HG02840 (cell line): ENCODE results near the gene FBXW8.

ENCODE experiments used
- ATAC-seq: cut with Tn5 transposase; IDR thresholded peaks from one replicate; pipeline ENCODE4 v1.9.1; 2021; ENCODE audit warnings: mild to moderate bottlenecking, moderate library complexity, moderate number of reproducible peaks; ENCODE audit not compliant: unreplicated experiment, low FRiP score

FBXW8 gene, protein sequence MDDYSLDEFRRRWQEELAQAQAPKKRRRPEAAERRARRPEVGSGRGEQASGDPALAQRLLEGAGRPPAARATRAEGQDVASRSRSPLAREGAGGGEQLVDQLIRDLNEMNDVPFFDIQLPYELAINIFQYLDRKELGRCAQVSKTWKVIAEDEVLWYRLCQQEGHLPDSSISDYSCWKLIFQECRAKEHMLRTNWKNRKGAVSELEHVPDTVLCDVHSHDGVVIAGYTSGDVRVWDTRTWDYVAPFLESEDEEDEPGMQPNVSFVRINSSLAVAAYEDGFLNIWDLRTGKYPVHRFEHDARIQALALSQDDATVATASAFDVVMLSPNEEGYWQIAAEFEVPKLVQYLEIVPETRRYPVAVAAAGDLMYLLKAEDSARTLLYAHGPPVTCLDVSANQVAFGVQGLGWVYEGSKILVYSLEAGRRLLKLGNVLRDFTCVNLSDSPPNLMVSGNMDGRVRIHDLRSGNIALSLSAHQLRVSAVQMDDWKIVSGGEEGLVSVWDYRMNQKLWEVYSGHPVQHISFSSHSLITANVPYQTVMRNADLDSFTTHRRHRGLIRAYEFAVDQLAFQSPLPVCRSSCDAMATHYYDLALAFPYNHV

DNA sequence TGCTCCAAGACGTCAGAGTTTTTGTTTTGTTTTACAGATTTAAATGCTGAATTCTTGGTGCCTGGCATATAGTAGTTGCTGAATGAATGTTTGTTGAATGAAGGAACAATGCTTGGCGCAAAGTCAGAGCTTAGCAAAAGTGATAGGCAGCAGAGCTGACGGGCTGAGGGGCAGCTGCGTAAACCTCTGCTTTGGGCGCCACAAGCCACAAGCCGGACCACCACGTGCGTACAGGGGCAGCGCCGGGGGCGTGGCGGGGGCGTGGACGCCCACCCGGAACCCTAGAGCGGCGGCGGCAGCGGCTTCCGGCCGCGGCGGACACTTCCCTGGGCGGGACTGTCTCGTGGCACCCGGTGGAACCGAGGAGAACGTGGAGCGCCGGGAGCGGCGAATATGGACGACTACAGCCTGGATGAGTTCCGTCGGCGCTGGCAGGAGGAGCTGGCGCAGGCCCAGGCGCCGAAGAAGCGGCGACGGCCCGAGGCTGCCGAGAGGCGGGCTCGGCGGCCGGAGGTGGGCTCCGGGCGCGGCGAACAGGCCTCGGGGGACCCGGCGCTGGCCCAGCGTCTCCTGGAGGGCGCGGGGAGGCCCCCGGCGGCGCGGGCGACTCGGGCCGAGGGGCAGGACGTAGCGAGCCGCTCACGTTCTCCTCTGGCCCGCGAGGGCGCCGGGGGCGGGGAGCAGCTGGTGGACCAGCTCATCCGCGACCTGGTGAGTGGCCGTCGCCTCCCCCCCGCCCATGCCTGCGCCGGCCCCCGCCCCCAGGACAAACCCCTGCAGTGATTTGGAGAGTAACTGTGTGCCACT lies at the start of gene FBXW8:
Gene FBXW8, plus strand, starts transcription at position 306 of the 807 bp plus-strand sequence. Its CDS starts 88 bp downstream, at position 394.
- peak; percentile 83 for ATAC-seq

DNA sequence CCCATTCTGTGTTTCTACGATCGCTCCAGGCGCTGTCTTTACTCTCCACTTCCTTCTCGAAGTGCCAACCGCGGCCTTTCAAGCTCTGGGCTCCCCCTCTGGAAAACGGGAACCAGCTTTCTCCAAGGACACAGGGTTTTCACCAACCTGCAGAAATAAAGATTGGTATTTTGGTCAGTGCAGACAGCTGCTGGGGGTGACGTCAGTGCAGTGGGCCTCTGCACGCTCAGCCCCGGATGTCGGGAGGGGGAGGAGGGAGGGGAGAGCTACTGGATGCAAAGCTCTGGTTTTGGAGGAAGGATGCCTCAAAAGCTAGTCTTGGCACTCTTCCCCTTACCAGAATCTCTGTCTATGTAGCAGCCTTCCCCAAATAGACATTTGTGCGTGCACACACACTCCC lies 49.4 kb upstream of the FBXW8 start:
- peak; percentile 73 for ATAC-seq

DNA sequence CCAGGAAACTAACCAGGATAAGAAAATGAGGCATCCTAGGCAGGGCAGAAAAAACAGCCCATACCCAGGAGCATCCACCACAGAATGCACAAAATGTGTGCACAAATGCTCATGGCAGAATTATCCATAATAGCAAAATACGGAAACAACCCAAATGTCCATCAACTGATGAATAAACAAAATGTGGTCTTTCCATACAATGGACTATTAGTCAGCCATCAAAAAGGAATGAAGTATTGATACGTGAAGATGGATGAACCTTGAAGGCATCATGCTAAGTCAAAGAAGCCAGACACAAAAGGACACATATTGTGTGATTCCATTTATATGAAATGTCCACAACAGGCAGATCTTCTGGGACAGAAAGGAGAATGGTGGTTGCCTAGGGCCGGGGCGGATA lies 48.6 kb upstream of the FBXW8 start:
- no peak for ATAC-seq

GRCh38 chr12:116863275-116863767 lies 47.4 kb upstream of the FBXW8 start:
- ATAC-seq, result no peak

DNA sequence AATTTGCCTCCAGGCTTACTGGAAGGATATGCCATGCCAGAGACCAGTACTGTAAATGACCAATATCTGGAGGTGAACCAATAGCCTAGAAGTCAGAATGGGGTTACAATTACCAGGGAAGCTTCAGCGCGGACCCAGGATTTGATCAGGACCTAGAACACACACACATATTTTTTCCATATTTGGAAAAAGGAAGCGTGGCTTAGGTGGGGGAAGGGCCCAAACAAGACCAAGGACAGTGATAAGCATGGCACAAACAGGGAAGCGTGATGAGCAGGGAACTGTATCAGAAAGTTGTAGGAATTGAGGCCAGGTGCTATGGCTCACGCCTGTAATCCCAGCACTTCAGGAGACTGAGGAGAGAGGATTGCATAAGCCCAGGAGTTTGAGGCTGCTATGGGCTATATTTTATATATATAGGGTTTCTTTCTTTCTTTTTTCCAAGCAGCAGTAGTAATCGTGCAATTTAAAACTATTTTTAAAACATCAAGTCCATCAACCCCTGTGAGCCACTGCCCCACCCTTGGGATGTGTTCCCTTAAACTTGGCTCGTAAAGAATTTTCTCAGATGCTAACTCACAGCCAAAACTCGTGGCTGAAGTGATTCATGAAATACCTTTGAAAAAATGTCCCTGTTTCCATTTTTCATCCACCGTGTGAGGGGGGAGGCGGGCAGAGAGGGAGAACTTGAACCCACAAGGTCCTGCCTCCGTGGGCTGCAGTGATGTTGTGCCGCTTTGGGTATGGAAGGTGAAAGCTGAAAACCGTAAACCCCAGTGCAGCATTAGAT lies 46.2 kb upstream of the FBXW8 start:
- ATAC-seq, result no peak

DNA sequence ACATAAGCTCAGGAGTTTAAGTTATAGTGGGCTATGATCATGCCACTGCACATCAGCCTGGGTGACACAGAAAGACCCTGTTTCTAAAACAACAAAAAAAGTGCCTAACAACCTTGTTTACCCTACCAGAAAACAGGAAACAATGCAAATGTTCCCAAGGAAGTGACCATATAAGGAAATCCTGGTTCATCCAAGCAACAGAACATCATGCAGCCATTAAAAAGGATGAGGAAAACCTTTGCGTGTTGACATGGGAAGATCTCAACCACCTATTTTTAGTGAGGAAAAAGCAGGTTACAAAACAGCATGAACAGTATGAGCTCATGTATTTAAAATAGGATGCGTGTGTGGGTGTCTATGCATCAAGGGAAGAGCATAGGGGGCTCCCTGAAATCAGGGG lies 43.2 kb upstream of the FBXW8 start:
- no peak for ATAC-seq

DNA sequence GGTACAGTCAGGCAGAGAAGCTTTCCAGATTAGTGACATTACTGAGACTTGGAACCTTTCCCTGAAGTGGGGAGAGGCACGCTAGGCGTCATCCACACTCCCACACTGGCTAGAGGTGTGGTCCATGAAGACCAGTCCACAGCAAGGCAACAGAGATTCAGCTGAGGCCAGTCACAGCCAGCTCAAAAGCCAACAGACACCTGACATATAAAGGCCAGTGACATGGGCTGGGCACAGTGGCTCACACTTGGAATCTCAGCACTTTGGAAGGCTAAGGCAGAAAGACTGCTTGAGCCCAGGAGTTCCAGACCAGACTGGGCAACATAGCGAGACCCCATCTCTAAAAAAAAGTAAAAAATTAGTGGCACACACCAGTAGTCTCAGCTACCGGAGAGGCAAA lies 40.4 kb upstream of the FBXW8 start:
- no peak for ATAC-seq

GRCh38 chr12:116874324-116874995 lies 36.3 kb upstream of the FBXW8 start:
- no peak for ATAC-seq

DNA sequence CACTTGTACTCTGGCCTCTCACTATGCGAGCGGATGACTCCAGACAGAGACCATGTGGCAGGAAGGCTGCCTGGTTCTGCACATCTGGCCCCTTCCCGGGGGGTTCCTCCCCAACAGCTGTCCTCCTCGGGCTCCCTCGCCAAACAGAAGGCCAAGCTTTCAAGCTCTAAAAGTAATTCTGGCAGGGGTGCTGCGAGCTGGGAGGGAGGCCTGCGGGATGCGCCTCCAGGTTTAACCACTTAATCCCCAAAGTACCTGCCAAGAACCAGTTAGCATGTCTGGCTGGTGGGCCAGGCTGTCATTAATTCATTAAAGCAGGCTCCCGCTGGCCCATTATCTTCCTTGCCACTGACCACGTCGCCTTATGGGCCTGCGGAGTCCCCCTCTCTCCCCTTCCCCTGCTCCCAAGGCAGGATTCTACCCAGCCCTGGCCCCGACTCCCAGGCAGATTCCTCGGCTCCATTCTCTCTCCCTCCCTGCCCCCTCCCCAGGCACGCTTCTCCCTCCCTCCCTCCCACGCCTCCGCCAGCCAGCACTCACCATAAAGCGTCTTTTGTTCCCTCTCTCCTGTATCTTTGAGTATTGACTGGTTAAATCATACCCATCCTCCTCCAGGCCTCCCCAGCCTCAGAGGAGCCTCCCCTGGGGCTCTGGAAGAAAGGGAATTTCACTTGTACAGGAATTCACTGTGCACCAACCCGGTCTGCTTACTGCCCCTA lies 34.4 kb upstream of the FBXW8 start:
- no peak for ATAC-seq

- ATAC-seq, result no peak
These were observed 31.9 kb upstream of the FBXW8 start for GRCh38 chr12:116878567-116879508.

- no peak for ATAC-seq
These were observed 31.1 kb upstream of the FBXW8 start for GRCh38 chr12:116879509-116880212.

GRCh38 chr12:116880213-116880816 lies 30.4 kb upstream of the FBXW8 start:
- ATAC-seq, result no peak

DNA sequence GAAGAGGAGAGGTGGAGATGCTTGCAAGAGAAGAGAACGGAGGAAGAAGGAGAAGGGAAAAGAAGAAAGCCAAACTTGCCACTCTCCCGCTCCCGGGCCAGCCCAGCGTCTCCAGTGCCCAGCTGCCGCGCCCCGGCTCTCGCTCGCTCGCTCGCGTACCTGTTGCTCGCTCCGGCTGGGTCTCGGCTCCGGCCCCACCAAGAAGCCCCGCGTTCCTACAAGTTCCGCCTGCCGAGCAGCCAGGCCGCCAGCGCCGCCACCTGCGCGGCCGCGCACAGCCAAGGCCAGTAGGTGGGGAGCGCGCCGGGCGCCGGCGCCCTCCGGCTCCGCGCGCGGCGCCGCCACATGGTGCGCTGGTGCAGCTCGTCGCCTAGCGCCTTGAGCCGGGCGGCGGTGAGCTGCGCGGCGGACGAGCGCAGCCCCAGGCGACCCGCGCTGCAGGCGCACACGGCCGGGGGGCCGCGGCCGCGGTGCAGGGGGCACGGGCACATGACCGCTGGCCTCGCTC lies 29.9 kb upstream of the FBXW8 start:
- ATAC-seq, result peak; percentile 55

- no peak for ATAC-seq
These were observed 29.3 kb upstream of the FBXW8 start, which contains the start of gene HRK for GRCh38 chr12:116881325-116881876. Gene HRK (minus strand): TSS chr12:116881441. CDS start chr12:116881307, 134 bp downstream.

GRCh38 chr12:116881877-116882507 lies 28.8 kb upstream of the FBXW8 start:
- no peak for ATAC-seq

GRCh38 chr12:116882742-116883141 lies 28.0 kb upstream of the FBXW8 start:
- no peak for ATAC-seq
